SK-N-SH (cell line): ENCODE data around the gene FNDC3B. TPM values are rescaled to one million over a fixed set of nuclear protein-coding genes. Genes with fewer than 3 reads are reported as not detected.

Source experiments
- CTCF ChIA-PET: fragments of 300-600, 350-600 bp; formaldehyde crosslinking; extraction: SDS; loops from one replicate; lab custom pipeline; 2021; lab: Yijun Ruan, JAX
- POLR2A ChIA-PET: fragments of 350-600 bp; sonication (Branson Sonifier 250); formaldehyde crosslinking; extraction: SDS; loops from one replicate; lab custom pipeline; 2020; ENCODE audit warnings: antibody characterized with exemption, inconsistent platforms; lab: Yijun Ruan, JAX
- DNase-seq: peaks from one replicate; pipeline ENCODE4 v3.0.0; 2012
- H2AFZ ChIP-seq: fragments of 200-600 bp; sonication (generic); 2 replicates; pipeline ENCODE4 v1.8.1; 2016; ENCODE audit warnings: antibody characterized with exemption, mild to moderate bottlenecking, low read depth
- H3F3A ChIP-seq: fragments of 200-600 bp; sonication (generic); replicated peaks from 2 replicates; pipeline ENCODE3; 2016; ENCODE audit warnings: antibody characterized with exemption, mild to moderate bottlenecking; ENCODE audit not compliant: insufficient read depth
- H3K27ac ChIP-seq, 2 experiments: fragments of 200-500 bp in 1 of 2; fragments of 200-600 bp in 1 of 2; sonication (Bioruptor generic) in 1 of 2; sonication (generic), shearing (Covaris generic) in 1 of 2; 2 replicates each; pipeline versions ENCODE4 v1.5.1 to v1.6.1; 2014 to 2016; ENCODE audit warnings: low read depth in 2 of 2, inconsistent platforms in 1 of 2, low read length in 1 of 2, mild to moderate bottlenecking in 1 of 2, mixed read lengths in 1 of 2
- H3K27me3 ChIP-seq: fragments of 200-600 bp; sonication (generic), shearing (Covaris generic); 2 replicates; pipeline ENCODE4 v1.6.1; 2016; ENCODE audit warnings: mixed run types; ENCODE audit not compliant: insufficient read depth
- H3K36me3 ChIP-seq, 2 experiments: fragments of 200-500 bp in 1 of 2; fragments of 200-600 bp in 1 of 2; sonication (Bioruptor generic) in 1 of 2; sonication (generic) in 1 of 2; replicated peaks in 1 of 2; 2 replicates each; pipeline versions ENCODE3 to v1.5.1; 2014 to 2016; ENCODE audit warnings: low read length in 1 of 2, mild to moderate bottlenecking in 1 of 2; ENCODE audit not compliant: insufficient read depth in 2 of 2, control insufficient read depth in 1 of 2
- H3K4me1 ChIP-seq, 2 experiments: fragments of 200-500 bp in 1 of 2; fragments of 200-600 bp in 1 of 2; sonication (Bioruptor generic) in 1 of 2; sonication (generic), shearing (Covaris generic) in 1 of 2; 2 replicates each; pipeline versions ENCODE4 v1.5.1 to v1.6.1; 2014 to 2016; ENCODE audit warnings: low read depth in 1 of 2, low read length in 1 of 2, mixed run types in 1 of 2; ENCODE audit not compliant: insufficient read depth in 2 of 2, control insufficient read depth in 1 of 2
- H3K4me2 ChIP-seq: fragments of 200-600 bp; sonication (generic), shearing (Covaris generic); 2 replicates; pipeline ENCODE4 v1.6.1; 2017; ENCODE audit warnings: mixed run types
- H3K4me3 ChIP-seq, 2 experiments: fragments of 200-500 bp in 1 of 2; fragments of 200-600 bp in 1 of 2; sonication (Bioruptor generic) in 1 of 2; sonication (generic), shearing (Covaris generic) in 1 of 2; 2 replicates each; pipeline versions ENCODE4 v1.5.1 to v1.8.1; 2014 to 2016; ENCODE audit warnings: low read depth in 2 of 2, inconsistent platforms in 1 of 2, low read length in 1 of 2, mild to moderate bottlenecking in 1 of 2, mixed read lengths in 1 of 2, moderate library complexity in 1 of 2
- H3K79me2 ChIP-seq: fragments of 200-600 bp; sonication (generic); 2 replicates; pipeline ENCODE4 v1.8.1; 2017; ENCODE audit warnings: mild to moderate bottlenecking; ENCODE audit not compliant: insufficient read depth
- H3K9ac ChIP-seq: fragments of 200-600 bp; sonication (generic); 2 replicates; pipeline ENCODE4 v1.6.1; 2017; ENCODE audit warnings: mixed run types
- H3K9me2 ChIP-seq: fragments of 200-600 bp; sonication (generic); 2 replicates; pipeline ENCODE4 v1.6.1; 2017; ENCODE audit warnings: mixed run types
- H3K9me3 ChIP-seq: fragments of 200-600 bp; sonication (generic); 2 replicates; pipeline ENCODE4 v1.6.1; 2017; ENCODE audit warnings: mixed run types, mild to moderate bottlenecking, moderate library complexity
- H4K20me1 ChIP-seq: fragments of 200-600 bp; sonication (generic); 2 replicates; pipeline ENCODE4 v1.6.1; 2017; ENCODE audit warnings: mild to moderate bottlenecking, mixed run types; ENCODE audit not compliant: insufficient read depth
- ELF1 ChIP-seq: IDR thresholded peaks from 2 replicates; pipeline ENCODE4 v1.4.0; 2012
- FOXJ3 ChIP-seq: sonication (generic); formaldehyde crosslinking; IDR thresholded peaks from 2 replicates; pipeline ENCODE4 v1.5.1; 2020; ENCODE audit warnings: mild to moderate bottlenecking, missing genetic modification reagents
- RAD21 ChIP-seq: IDR thresholded peaks from 2 replicates; pipeline ENCODE4 v1.6.1; 2012; ENCODE audit warnings: mild to moderate bottlenecking, low read length
- RCOR1 ChIP-seq: fragments of 150-350 bp; IDR thresholded peaks from 2 replicates; pipeline ENCODE4 v1.6.1; 2017; ENCODE audit warnings: antibody characterized with exemption, low read length
- RFX5 ChIP-seq: IDR thresholded peaks from 2 replicates; pipeline ENCODE4 v1.6.1; 2012; ENCODE audit warnings: mild to moderate bottlenecking, improper control_type of control experiment, low read length
- RXRA ChIP-seq: IDR thresholded peaks from 2 replicates; pipeline ENCODE4 v1.4.0; 2012; ENCODE audit warnings: low read depth, mild to moderate bottlenecking, borderline replicate concordance
- SIN3A ChIP-seq: IDR thresholded peaks from 2 replicates; pipeline ENCODE4 v1.6.1; 2012; ENCODE audit warnings: low read depth, mild to moderate bottlenecking, low read length, moderate library complexity, borderline replicate concordance
- WGBS: methylation state at CpG from one replicate; pipeline ENCODE4 v1.1.6; 2017; ENCODE audit warnings: low lambda C conversion rate; 5-methylcytosine and 5-hydroxymethylcytosine counted together
- polyA plus RNA-seq, 3 experiments: library from polyadenylated mRNA; depleted of rRNA; stranded (reverse); fragments of >200 nt; gene quantifications; 2 replicates each; pipeline ENCODE4 v1.2.3, GENCODE V29; 2012
- TF ChIP-seq, protein P1 (sequence below): fragments of 150-350 bp; IDR thresholded peaks from 2 replicates; pipeline ENCODE4 v1.6.1; 2017; ENCODE audit warnings: antibody characterized with exemption, low read length, low read depth, borderline replicate concordance
- TF ChIP-seq, protein P2 (sequence below): fragments of 150-350 bp; IDR thresholded peaks from 2 replicates; pipeline ENCODE4 v1.6.1; 2016; ENCODE audit warnings: mild to moderate bottlenecking, low read depth, low read length
- TF ChIP-seq, protein P3 (sequence below): fragments of 200-600 bp; sonication (generic); IDR thresholded peaks from 2 replicates; pipeline ENCODE4 v1.6.1; 2017; ENCODE audit warnings: antibody characterized with exemption, mild to moderate bottlenecking, moderate library complexity

Gene FNDC3B
- polyA plus RNA-seq, 1 of the 3 experiments (the other 2 are of a cell fraction), result 10.4 TPM

DNA sequence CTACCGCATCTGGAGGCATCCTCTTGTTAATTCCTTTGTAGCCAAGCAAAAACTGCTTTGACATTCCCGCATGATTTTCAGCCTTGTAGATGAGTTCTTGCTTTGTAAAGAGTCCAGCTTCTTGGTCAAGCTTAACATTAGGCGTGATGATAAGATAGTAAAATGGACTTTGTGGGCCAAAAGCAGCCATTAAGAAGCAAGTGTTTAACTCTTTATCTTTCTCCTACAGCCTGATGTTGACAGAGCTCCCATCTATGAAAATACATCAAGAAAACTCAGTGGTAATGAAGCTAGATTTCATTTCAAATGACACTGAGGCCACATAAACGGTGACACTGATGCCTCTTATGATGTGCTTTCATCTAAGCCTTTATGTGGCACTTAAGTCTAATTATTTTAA, 33.2 kb downstream of the FNDC3B start:
- POLR2A ChIA-PET, result no interaction called here
- Histone ChIP-seq H3K27ac (no peak overlapping the region; a peak in 1 of 4 replicates), H3K4me3 (no peak overlapping the region)

DNA sequence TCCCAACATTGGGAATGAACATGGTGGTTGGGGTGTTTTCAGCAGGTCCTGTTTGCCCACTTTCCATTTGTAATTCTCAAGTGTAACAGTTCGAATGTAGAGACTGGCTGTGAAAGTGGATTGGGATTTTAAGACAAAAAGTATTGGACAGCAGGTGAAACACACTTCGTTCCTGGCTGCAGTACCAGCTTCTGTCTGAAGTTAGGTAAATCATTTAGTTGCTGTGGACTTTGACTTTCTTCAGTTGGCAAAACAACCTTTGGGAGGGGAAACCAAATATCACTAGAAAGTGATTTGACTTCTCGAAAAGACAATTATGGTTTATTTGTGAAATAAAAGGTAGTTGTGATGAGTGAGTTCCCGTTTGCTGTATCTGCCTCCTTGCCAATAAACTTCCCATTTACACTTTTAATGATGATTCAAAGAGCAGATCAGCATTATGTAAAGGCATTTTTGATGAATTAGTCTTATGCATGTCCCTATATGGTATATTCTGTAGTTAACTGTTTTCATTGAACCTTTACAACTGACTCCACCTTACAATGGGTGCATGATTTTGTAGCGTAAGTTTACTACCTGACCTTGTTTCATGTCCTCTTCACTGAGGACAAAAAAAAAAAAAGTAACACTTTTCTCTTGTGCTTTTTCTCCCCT, 34.0 kb downstream of the FNDC3B start:
- ChIA-PET POLR2A (no interaction called here), CTCF (no interaction called here)
- Histone ChIP-seq H3K4me3 (no peak overlapping the region), H3K27me3 (no peaks in the 10 kb centered on the region), H4K20me1 (peaks cover 93% of the 10 kb centered on the region), H3K36me3 (peaks cover 6 to 34% of the 10 kb centered on the region in 2 experiments), H3K9ac (no peak overlapping the region), H3F3A (no peaks in the 10 kb centered on the region), H3K27ac (no peak overlapping the region; a peak in 1 of 4 replicates), H3K9me3 (no peaks in the 10 kb centered on the region), H2AFZ (no peak overlapping the region), H3K4me2 (no peak overlapping the region), H3K79me2 (peaks cover 100% of the 10 kb centered on the region), H3K9me2 (no peaks in the 10 kb centered on the region), H3K4me1 (peaks cover 0 to 12% of the 10 kb centered on the region in 2 experiments; a peak in 2 of 4 replicates)
- TF ChIP-seq, protein P1, sequence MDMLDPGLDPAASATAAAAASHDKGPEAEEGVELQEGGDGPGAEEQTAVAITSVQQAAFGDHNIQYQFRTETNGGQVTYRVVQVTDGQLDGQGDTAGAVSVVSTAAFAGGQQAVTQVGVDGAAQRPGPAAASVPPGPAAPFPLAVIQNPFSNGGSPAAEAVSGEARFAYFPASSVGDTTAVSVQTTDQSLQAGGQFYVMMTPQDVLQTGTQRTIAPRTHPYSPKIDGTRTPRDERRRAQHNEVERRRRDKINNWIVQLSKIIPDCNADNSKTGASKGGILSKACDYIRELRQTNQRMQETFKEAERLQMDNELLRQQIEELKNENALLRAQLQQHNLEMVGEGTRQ, result no peak
- TF ChIP-seq RFX5, result no peak
- TF ChIP-seq FOXJ3 (CRISPR knock-in tag), result no peak
- TF ChIP-seq, protein P2, sequence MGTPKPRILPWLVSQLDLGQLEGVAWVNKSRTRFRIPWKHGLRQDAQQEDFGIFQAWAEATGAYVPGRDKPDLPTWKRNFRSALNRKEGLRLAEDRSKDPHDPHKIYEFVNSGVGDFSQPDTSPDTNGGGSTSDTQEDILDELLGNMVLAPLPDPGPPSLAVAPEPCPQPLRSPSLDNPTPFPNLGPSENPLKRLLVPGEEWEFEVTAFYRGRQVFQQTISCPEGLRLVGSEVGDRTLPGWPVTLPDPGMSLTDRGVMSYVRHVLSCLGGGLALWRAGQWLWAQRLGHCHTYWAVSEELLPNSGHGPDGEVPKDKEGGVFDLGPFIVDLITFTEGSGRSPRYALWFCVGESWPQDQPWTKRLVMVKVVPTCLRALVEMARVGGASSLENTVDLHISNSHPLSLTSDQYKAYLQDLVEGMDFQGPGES, result no peak
- TF ChIP-seq, protein P3, sequence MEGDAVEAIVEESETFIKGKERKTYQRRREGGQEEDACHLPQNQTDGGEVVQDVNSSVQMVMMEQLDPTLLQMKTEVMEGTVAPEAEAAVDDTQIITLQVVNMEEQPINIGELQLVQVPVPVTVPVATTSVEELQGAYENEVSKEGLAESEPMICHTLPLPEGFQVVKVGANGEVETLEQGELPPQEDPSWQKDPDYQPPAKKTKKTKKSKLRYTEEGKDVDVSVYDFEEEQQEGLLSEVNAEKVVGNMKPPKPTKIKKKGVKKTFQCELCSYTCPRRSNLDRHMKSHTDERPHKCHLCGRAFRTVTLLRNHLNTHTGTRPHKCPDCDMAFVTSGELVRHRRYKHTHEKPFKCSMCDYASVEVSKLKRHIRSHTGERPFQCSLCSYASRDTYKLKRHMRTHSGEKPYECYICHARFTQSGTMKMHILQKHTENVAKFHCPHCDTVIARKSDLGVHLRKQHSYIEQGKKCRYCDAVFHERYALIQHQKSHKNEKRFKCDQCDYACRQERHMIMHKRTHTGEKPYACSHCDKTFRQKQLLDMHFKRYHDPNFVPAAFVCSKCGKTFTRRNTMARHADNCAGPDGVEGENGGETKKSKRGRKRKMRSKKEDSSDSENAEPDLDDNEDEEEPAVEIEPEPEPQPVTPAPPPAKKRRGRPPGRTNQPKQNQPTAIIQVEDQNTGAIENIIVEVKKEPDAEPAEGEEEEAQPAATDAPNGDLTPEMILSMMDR, result no peak
- TF ChIP-seq RCOR1, result no peak
- TF ChIP-seq ELF1, result no peak
- TF ChIP-seq SIN3A, result no peak
- no peak for TF ChIP-seq RXRA
- no peak for DNase-seq
- WGBS, result 98% methylated on average over 5 of the region's 5 CpGs

More for the DNA sequence above, 33.2 kb downstream of the FNDC3B start:
- Histone ChIP-seq H3K9me2 (no peaks in the 10 kb centered on the region), H3K36me3 (peaks cover 6 to 34% of the 10 kb centered on the region in 2 experiments), H3K27me3 (no peaks in the 10 kb centered on the region), H3K9ac (no peak overlapping the region), H3K79me2 (peaks cover 100% of the 10 kb centered on the region), H3K4me1 (peaks cover 0 to 12% of the 10 kb centered on the region in 2 experiments; a peak in 2 of 4 replicates), H3K9me3 (no peaks in the 10 kb centered on the region), H3F3A (no peaks in the 10 kb centered on the region), H4K20me1 (peaks cover 98% of the 10 kb centered on the region), H3K4me2 (no peak overlapping the region), H2AFZ (no peak overlapping the region)
- no peak for DNase-seq
- TF ChIP-seq RAD21, result no peak
- CTCF ChIA-PET, result no interaction called here
- WGBS, result 94% methylated on average over 4 of the region's 4 CpGs
